COLO668 (cell line): ENCODE measurements around the gene TTC31.
A peak's percentile ranks its signal among the peaks of the same experiment; 100 is the strongest.

Source experiments
- DNase-seq: peaks from one replicate; lab custom pipeline; 2025; ENCODE audit not compliant: unreplicated experiment; lab: John Stamatoyannopoulos, UW

The TTC31 gene

DNA sequence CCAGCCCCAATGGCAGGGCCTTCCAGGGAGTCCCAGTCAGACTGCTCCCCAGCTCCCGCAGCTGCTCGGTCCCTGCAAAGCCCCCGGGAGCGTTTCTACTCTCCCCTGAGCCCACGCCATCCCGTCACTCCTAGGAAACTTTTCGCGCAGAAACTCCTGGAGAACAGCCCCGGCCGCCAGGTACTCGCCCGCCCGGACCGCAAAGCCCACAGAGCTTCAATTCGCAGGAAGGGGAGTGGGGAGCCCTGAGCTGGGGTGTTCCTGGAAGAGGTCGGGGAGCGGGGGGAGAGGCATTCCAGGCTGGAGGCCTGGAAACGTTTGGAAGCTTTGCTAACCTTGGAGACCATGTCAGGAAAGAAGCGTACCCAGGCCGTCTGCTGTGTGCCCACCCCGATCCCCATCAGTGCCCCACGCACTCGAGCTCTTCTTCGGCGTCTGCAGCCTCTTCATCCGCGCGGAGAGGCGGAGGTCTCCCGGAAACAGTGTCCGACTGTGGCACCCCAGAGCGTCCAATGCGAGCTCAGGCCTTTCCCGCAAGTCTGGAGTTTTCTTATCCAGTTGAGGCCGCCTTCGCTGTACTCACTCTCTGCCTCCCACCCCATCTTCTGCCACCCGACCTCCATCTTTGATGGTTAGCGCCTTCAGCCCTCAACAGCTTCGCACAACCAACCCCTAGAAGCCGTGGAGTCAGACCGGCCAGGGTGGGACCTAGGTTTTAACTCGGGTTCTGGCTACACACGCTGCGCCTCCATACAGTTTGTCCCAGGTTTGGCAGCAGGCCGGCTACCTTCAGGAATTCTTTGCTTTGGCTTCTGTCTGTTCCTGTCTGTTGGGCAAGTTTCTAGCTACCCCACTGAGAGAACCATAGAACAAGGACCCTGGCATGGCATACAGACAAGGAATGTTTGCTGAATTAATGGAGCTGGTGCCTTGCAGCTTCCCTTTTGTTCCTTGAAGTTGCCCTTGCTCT lies 20.9 kb downstream of the TTC31 start:
- DNase-seq = no peak

DNA sequence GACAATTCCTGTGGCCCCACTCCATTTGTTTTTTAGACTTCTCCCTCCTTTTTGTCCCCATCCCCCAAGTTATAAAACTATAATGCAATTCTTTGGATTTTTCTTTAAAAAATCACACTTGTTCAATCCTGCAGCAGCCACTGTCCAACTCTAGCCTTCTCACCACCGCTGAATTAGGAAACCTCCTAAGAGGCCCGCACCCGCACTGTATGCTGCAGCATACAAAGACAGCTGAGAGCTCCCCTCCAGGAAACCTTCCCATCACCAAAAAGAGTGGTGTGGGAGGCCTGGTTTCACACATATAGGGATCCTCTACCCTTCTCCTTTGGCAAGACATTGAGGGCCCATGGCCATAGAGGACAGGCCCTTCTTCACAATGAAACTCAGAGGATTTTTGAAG lies 21.7 kb downstream of the TTC31 start:
- DNase-seq = no peak

DNA sequence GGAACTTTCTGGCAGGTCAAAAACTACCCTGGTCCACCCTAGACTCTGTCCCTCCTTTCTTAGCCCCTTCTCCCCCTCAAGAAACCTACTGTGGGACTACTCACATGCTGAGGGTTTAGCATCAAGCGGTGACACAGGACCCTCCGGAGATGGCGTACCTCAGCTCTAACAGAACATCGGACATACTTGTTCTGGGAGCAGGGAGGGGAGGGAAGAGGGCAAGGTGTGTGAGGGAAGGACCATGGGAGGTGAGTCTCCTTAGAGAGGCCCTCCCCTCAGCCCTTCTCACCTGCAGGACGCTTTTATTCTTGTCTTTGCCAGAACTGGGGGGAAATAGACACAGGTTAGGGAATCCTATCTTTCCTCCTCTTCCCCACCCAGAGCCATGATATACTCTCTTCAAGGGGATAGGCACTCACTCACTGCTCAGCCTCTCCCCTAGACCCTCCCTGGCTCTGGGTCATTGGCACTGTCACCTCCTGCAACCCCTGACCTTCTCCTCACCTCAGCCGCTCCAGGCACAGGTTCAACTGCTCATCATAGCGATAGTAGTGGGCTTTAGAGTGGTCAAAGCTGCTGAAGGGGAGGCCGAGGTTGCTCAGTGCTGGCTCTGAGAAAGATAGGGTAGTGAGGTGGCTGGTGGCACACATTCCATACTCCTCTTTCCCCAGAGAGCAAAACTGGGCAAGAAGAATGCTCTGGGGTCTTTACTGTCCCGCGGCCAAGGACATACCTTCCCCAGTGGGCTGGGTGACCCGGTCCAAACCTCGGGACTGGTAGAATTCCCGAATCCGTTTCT lies 22.8 kb downstream of the TTC31 start:
- no peak for DNase-seq

DNA sequence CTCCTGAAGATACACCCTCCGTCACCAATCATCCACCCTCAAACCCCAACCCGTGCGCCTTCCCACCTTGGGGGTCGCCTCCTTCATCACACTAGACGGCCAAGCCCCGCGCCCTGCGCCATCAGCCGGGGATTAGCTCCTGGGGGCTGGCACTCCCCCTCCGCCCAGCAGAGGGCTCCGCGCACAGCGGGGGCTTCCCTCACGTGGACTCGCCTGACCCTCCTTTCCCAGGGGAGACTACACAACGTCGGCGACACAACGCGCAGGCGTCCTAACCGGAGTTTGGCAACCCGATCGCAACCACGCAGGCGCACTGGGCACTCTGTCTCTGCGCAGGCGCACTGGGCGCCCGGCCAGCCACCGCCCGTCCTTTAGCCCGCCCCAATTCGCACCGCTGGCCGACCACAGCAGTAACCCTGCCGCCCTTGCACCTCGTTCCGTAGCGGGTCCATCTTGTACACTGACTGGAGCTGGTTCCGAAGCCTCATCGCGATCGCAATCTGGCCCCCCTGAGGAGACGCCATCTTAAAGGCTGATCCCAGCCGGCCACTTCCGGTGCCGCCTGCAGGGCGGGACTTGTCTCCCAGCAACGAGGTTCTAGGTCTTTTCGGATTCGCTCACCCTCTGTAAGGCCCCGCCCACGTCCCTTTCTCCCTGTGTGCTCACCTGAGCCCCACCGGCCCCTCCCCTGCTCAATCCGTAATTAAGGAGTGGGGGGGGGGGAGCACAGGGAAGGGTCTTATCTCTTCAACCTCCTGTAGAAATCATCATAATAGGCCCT lies 24.5 kb downstream of the TTC31 start, which contains the start of gene PCGF1:
Gene PCGF1 (minus strand): TSS at position 551 of the 781 bp plus-strand sequence. CDS start 27 bp downstream, at position 524.
- peak; percentile 98 for DNase-seq

GRCh38 chr2:74507926-74508520 lies 25.1 kb downstream of the TTC31 start:
- peak; percentile 36 for DNase-seq

DNA sequence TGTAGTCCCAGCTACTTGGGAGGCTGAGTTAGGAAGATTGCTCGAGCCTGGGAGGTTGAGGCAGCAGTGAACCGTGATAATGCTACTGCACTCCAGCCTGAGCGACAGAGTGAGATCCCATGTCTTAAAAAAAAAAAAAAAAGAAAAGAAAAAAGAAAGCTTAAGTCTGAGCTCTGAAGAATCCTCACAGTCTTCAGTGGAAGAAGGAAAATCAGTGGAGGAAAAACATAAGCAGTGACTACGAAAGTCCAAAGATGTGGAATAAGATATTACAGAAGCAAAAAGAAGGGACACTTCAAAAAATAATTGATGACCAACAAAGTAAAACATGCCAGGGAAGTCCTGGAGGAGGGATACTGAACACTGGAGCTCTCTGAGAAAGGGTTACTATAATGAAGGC lies 27.4 kb downstream of the TTC31 start:
- DNase-seq = no peak

DNA sequence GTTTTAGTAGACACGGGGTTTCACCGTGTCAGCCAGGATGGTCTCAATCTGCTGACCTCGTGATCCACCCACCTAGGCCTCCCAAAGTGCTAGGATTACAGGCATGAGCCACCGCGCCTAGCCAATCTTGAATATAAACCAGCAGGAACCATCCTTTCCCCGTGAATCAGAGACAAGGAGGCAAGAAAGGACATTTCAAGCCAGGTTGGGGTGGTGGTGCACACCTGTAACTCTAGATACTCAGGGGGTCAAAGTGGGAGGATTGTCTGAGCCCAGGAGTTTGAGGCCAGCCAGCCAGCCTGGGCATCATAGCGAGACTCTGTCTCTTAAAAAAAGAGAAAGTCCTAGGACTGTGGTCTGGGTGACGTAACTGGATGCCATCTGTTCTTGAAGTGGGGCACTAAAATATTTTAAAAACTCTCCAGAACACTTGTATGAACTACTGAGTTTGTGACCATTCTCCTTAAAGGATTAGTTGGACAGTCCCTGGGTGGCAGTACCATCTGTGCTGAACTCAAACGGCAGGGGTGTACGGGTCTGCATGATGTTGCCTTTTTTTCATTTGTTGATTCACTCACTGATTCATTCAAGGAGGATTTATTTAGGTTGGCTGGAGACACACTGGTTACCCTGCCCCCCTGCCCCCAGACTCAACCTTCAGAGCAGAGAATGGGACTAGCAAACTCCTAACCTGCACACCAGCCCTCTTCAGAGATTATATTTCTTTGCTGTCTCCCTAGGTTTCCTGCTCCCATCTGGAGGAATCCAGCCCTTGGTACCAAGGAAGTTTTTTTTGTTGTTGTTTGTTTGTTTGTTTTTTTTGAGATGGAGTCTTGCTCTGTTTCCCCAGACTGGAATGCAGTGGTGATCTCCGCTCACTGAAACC lies 28.5 kb downstream of the TTC31 start:
- no peak for DNase-seq

GRCh38 chr2:74512744-74513604 lies 30.1 kb downstream of the TTC31 start:
- DNase-seq = no peak

- DNase-seq = no peak
These were observed 30.9 kb downstream of the TTC31 start for GRCh38 chr2:74513605-74514367.

- peak; percentile 21 for DNase-seq
These were observed 31.7 kb downstream of the TTC31 start, which contains the start of gene TLX2 for GRCh38 chr2:74514368-74515270. Gene TLX2 (plus strand): TSS chr2:74514450. CDS start chr2:74514807, 357 bp downstream.

DNA sequence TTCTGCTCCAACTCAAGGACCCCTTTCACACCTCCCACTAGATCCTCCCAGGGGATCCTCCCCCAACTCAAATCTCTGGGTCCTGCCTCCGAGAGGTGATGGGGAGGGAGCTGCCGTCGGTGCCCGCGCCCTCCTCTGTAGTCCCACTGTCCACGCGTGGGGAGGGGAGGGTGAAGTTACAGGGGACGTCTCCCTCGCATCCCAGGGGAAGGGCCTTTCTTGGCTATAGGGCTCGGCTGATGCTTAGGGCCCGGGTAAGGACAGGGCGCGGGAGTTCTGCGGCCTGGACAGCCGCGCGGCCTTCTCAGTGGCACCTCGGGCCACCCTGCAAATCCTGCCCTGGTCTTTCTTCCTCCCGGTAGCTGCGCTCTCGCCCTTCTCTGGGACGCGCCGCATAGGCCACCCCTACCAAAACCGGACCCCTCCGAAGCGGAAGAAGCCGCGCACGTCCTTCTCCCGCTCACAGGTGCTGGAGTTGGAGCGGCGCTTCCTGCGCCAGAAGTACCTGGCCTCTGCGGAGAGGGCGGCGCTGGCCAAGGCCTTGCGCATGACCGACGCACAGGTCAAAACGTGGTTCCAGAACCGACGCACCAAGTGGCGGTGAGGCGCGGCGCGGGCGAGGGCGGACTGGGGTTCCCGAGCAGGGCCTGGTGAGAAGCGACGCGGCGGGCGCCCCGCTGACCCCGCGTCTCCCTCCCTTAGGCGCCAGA lies 32.5 kb downstream of the TTC31 start:
- DNase-seq = peak; percentile 47

GRCh38 chr2:74515981-74516633 lies 33.2 kb downstream of the TTC31 start:
- DNase-seq = peak; percentile 39

DNA sequence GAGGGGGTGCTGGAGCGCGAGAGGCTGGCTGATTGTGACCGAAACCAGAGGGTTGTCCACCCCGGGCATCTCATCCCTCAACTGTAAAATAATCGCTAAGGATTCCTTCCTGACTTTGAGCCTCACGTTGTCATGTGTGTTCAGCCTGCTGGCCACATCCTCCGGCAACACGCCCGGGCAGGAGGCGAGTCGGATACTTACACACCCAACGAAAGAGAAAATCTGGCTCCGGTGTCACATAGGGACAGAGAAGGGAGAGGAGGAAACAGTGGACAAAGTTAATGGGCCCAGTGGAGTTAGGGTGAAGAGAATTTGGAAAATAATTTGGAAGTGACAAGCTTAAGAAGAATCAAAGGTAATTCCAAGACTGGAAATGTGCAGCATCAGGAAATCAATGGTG lies 33.8 kb downstream of the TTC31 start:
- DNase-seq = no peak

GRCh38 chr2:74522516-74522915 lies 39.6 kb downstream of the TTC31 start:
- no peak for DNase-seq

DNA sequence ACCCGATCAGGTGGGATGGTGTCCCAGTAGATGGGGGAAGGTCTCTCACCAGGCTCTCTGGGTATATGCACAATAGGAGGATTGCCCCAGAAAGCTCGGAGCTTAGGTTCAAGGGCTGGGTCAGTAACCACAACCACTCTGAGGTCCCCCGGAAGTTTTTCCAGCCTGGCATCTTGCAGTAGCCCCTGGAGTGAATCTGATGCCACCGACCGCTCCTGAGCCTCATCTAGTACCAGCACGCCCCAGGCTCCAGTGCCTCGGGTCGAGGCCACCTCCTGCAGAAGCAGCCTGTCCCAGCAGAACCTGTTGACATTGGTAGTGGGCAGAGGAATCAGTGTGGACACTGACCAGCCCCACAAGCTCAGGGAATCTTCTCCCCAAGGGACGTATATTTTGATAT lies 41.1 kb downstream of the TTC31 start:
- no peak for DNase-seq
